Spleen (tissue), 11 donors: ENCODE results near the gene ALMS1. TPM values are rescaled to one million over a fixed set of nuclear protein-coding genes. Genes with fewer than 3 reads are reported as not detected.

Experiments
- DNase-seq: peaks from one replicate; pipeline ENCODE4 v3.0.0-alpha.2; 2020
- H3K27ac ChIP-seq, 8 donors: fragments of 200-600 bp; sonication (generic) in 7 of 8; 1 replicate in 4 of 8; 2 replicates in 4 of 8; pipeline versions ENCODE4 v1.5.0 to v1.8.0; 2016 to 2021; ENCODE audit warnings: inconsistent platforms in 4 of 8, mild to moderate bottlenecking in 4 of 8, moderate library complexity in 1 of 8
- H3K27me3 ChIP-seq, 7 donors: fragments of 200-600 bp; sonication (generic) in 6 of 7; replicated peaks in 1 of 7; 1 replicate in 4 of 7; 2 replicates in 3 of 7; pipeline versions ENCODE4 v1.5.0 to v1.8.0; 2016 to 2021; ENCODE audit warnings: inconsistent platforms in 3 of 7, mild to moderate bottlenecking in 1 of 7
- H3K36me3 ChIP-seq, 6 donors: fragments of 200-600 bp; sonication (generic) in 5 of 6; 1 replicate in 4 of 6; 2 replicates in 2 of 6; pipeline versions ENCODE4 v1.5.0 to v1.8.0; 2016 to 2021; ENCODE audit warnings: inconsistent platforms in 2 of 6
- H3K4me1 ChIP-seq, 6 donors: fragments of 200-600 bp; sonication (generic) in 5 of 6; 1 replicate in 3 of 6; 2 replicates in 3 of 6; pipeline versions ENCODE4 v1.5.0 to v1.8.0; 2016 to 2021; ENCODE audit warnings: inconsistent platforms in 3 of 6
- H3K4me3 ChIP-seq, 8 donors: fragments of 200-600 bp; sonication (generic) in 7 of 8; 1 replicate in 4 of 8; 2 replicates in 4 of 8; pipeline versions ENCODE4 v1.5.0 to v1.8.0; 2016 to 2021; ENCODE audit warnings: inconsistent platforms in 4 of 8, mild to moderate bottlenecking in 4 of 8, moderate library complexity in 2 of 8
- H3K9me3 ChIP-seq, 8 donors: fragments of 200-600 bp; sonication (generic) in 7 of 8; 1 replicate in 4 of 8; 2 replicates in 4 of 8; pipeline versions ENCODE4 v1.5.0 to v1.8.0; 2016 to 2021; ENCODE audit warnings: inconsistent platforms in 4 of 8
- CTCF ChIP-seq, 11 experiments: fragments of 200-600 bp in 7 of 11; fragments of 450-650 bp in 4 of 11; sonication (generic) in 4 of 11; IDR thresholded peaks in 8 of 11; conservative IDR thresholded peaks in 3 of 11; 1 replicate in 7 of 11; 2 replicates in 4 of 11; pipeline versions ENCODE4 v1.4.0 to v1.8.0; 2016 to 2021; ENCODE audit warnings: antibody characterized with exemption in 11 of 11, inconsistent platforms in 4 of 11, mild to moderate bottlenecking in 1 of 11
- POLR2A ChIP-seq, 3 donors: fragments of 450-650 bp; IDR thresholded peaks; one replicate each; pipeline ENCODE4 v1.5.1; 2017; ENCODE audit warnings: antibody characterized with exemption in 3 of 3, mild to moderate bottlenecking in 1 of 3
- POLR2AphosphoS5 ChIP-seq, 3 donors: sonication (generic); formaldehyde crosslinking; IDR thresholded peaks; one replicate each; pipeline ENCODE4 v1.5.1; 2017; ENCODE audit warnings: antibody characterized with exemption in 3 of 3
- WGBS, 5 donors: extraction: QIAGEN DNeasy Blood & Tissue Kit in 3 of 5; methylation state at CpG; one replicate each; pipeline versions ENCODE4 v1.1.5 to v1.1.7; 2013 to 2018; 5-methylcytosine and 5-hydroxymethylcytosine counted together
- intact Hi-C: fragments of 100-400 bp; cut with DNase I; formaldehyde crosslinking; loops from one replicate; pipeline ENCODE4 v1.15.0; 2023; ENCODE audit warnings: low total_unique reads
- polyA plus RNA-seq, 3 donors: library from polyadenylated mRNA; stranded (reverse); fragments of 200-250 nt; gene quantifications; one replicate each; pipeline ENCODE4 v1.2.1, GENCODE V29; 2013
- total RNA-seq, 7 donors: library from RNA; depleted of rRNA in 3 of 7; stranded (reverse); fragments of >200 nt in 3 of 7; fragmentation: NEBNext Ultra II Directional in 4 of 7; extraction: Animal tissue kit (Norgen Biotek cat#: 25700) in 4 of 7; gene quantifications; one replicate each; pipeline versions ENCODE4 v1.1.0 to v1.2.1, GENCODE V29; 2016 to 2021
- donor health status: healthy with polysubstance abuse.
- donor health status: DM: no; HTN: no; CAD: no; lungs with moderate emphysema.
- donor health status: DM: no; HTN: no; CAD: no.
- donor health status: Bipolar disorder and iron deficiency.
- donor health status: healthy.
- donor health status: DM: no; HTN: no; CAD: no.
- donor health status: DM: yes; HTN: yes; CAD: no.

ALMS1 gene
- total and polyA plus RNA-seq, 10 donors, result 3.8 to 34.2 (median 17.7) TPM

- H3K4me1 ChIP-seq, result no peaks in the 10 kb centered on the region
- H3K27me3 ChIP-seq, result no peaks in the 10 kb centered on the region
- no peaks in the 10 kb centered on the region for H3K9me3 ChIP-seq
- no peak for TF ChIP-seq CTCF (IDR thresholded peaks at IDR 0.05 in 8 of 11, conservative IDR thresholded peaks at IDR 0.05 in 3 of 11)
- TF ChIP-seq POLR2AphosphoS5 (IDR thresholded peaks at IDR 0.05), result no peak
- TF ChIP-seq POLR2A (IDR thresholded peaks at IDR 0.05), result no peak
- no peak overlapping the region for H3K4me3 ChIP-seq
- intact Hi-C loops, result no loop called here
- H3K36me3 ChIP-seq, result peaks cover 0 to 40% (median 9%) of the 10 kb centered on the region in 6 donors
- no peak overlapping the region for H3K27ac ChIP-seq
- DNase-seq, result no peak
These were observed 175.8 kb downstream of the ALMS1 start for GRCh38 chr2:73561422-73561821.

GRCh38 chr2:73564986-73565385, 179.3 kb downstream of the ALMS1 start:
- intact Hi-C loops, result no loop called here
- Histone ChIP-seq H3K4me1 (no peaks in the 10 kb centered on the region), H3K9me3 (no peaks in the 10 kb centered on the region), H3K27ac (no peak overlapping the region), H3K4me3 (no peak overlapping the region), H3K36me3 (peaks cover 0 to 14% (median 3%) of the 10 kb centered on the region in 6 donors), H3K27me3 (no peaks in the 10 kb centered on the region)
- 95 to 100% (median 100%) methylated on average over 1 of the region's 1 CpG for WGBS, 5 donors
- DNase-seq, result no peak
- TF ChIP-seq POLR2A (IDR thresholded peaks at IDR 0.05) (no peak), POLR2AphosphoS5 (IDR thresholded peaks at IDR 0.05) (no peak)

GRCh38 chr2:73566288-73566878, 180.7 kb downstream of the ALMS1 start:
- 86 to 94% (median 93%) methylated on average over 5 of the region's 5 CpGs for WGBS, 5 donors
- peaks cover 0 to 2% (median 0%) of the 10 kb centered on the region in 6 donors for H3K36me3 ChIP-seq
- TF ChIP-seq CTCF (IDR thresholded peaks at IDR 0.05 in 8 of 11, conservative IDR thresholded peaks at IDR 0.05 in 3 of 11) (no peak), POLR2A (IDR thresholded peaks at IDR 0.05) (no peak), POLR2AphosphoS5 (IDR thresholded peaks at IDR 0.05) (no peak)
- no peaks in the 10 kb centered on the region for H3K9me3 ChIP-seq
- H3K27me3 ChIP-seq, result no peaks in the 10 kb centered on the region
- H3K27ac ChIP-seq, result no peak overlapping the region
- no peak overlapping the region for H3K4me3 ChIP-seq
- intact Hi-C loops, result no loop called here
- no peaks in the 10 kb centered on the region for H3K4me1 ChIP-seq
- no peak for DNase-seq

- 92 to 95% (median 94%) methylated on average over 2 of the region's 2 CpGs for WGBS, 5 donors
- H3K36me3 ChIP-seq, result peaks cover 0 to 31% (median 0%) of the 10 kb centered on the region in 6 donors
- no peak overlapping the region for H3K4me3 ChIP-seq
- H3K27me3 ChIP-seq, result no peaks in the 10 kb centered on the region
- no peak for DNase-seq
- intact Hi-C loops, result loop anchor here (10.0 kb wide), 1 partner anchor 100 kb away; no protein-coding TSS in a partner anchor
- TF ChIP-seq POLR2AphosphoS5 (IDR thresholded peaks at IDR 0.05) (no peak), POLR2A (IDR thresholded peaks at IDR 0.05) (no peak), CTCF (IDR thresholded peaks at IDR 0.05 in 8 of 11, conservative IDR thresholded peaks at IDR 0.05 in 3 of 11) (no peak)
- no peak overlapping the region for H3K27ac ChIP-seq
- peaks cover 0 to 16% (median 9%) of the 10 kb centered on the region in 8 donors for H3K9me3 ChIP-seq
- H3K4me1 ChIP-seq, result no peaks in the 10 kb centered on the region
These were observed 189.6 kb downstream of the ALMS1 start for GRCh38 chr2:73575261-73575660.
